Ammon's horn (tissue), 1 donor: ENCODE results near the gene ZNF106.

Source experiments
- DNase-seq: peaks from one replicate; pipeline ENCODE4 v3.0.0-alpha.2; 2016; ENCODE audit warnings: low spot score

Gene ZNF106

GRCh38 chr15:42405863-42406482 lies 85.0 kb downstream of the ZNF106 start:
- peak; percentile 56 for DNase-seq

DNA sequence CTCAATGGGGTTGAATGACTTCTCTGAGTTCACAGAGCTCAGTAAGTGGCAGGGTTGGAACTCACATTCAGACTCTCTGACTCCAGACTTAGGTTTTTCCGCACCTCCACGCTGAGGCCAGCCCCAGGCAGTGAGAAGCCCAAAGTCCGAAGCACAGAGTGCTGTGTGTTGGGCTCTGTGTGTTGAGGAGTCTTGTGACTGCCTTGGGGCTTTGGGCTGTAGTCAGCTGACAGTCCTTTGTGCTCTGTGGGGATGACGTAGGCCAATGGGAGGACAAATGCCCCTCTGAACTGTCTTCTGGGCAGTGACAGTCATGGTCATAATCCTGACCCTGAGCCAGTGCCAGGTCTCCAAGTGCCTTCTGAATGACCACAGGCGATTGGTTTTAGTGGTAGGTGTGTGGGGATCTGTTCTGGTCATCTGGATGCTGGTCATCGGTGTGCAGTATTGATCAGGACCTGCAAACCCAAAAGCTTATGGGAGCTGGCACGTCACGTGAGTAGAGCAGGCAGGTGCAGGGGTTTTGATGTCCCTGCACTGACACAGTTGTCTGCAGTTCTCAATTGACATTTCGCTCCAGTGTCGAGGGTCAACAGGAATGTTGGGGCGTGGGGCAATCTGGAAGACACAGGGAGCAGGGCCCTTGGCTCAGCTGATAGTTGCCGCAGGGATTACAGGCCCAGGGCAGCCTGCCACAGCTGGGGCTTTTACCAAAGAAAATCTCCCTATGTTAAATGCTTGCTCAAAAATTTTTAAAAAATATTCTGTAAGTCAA lies 86.3 kb downstream of the ZNF106 start:
- DNase-seq = peak; percentile 96

DNA sequence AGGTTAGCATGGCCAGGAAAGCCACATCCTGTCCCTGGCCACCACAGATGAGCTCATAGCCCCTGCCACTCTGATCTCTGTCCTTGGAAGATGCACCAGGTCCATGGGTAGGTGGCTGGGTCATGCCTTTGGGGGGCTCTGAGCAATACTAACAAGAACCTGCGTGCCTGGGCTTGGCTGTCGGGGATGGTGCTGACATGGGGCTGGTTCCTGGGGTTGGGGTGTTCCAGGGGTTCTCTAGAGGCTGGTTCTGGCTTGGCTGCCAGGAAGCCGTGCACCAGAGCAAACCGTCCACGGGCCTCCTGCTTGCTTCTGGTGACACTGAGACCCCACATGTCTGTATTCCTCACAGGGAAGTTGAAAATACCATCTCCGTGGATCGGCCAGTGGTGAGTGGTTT lies 87.6 kb downstream of the ZNF106 start:
- DNase-seq = no peak

GRCh38 chr15:42402455-42403205 lies 88.3 kb downstream of the ZNF106 start:
- DNase-seq = no peak

DNA sequence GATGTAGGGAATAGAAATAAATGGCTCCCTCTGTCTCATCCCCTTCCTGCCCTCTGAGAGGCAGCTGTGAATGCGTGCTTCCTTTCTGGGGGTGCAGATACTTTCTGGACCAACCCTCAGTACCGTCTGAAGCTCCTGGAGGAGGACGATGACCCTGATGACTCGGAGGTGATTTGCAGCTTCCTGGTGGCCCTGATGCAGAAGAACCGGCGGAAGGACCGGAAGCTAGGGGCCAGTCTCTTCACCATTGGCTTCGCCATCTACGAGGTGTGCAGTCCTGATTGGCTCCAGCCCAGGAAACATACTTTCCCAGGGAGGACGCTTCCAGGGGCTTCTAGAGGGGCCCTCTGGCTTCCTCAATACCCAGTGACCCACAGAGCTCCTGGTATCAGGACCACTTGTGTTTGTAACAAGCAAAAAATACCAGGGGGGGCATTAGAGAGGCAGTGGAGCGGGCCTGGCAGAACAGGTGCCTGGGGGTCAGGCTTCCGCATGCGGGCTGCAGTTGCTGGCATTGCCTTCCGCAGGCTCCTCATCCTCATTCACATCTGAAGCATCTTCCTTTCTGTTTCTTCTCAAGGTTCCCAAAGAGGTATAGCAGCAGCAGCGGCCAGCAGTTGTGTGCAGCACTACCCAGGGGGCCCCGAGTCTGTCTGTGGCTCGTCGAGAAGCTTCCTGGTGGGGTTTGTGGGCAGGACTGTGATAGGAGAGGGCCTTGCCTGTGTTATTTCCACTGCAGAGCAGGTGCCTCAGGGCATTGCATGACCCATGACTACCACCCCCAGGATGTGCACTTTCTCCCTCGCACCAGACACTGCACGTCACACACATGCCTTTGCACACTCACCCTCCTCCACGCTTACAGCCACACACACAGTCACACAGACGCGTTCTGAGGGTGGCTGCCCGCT lies 89.1 kb downstream of the ZNF106 start:
- DNase-seq = no peak

- DNase-seq = no peak
These were observed 95.1 kb downstream of the ZNF106 start for GRCh38 chr15:42395838-42396237.

- DNase-seq = no peak
These were observed 96.8 kb downstream of the ZNF106 start for GRCh38 chr15:42394106-42394505.

GRCh38 chr15:42392309-42393024 lies 98.5 kb downstream of the ZNF106 start:
- DNase-seq = no peak

- no peak for DNase-seq
These were observed 103.3 kb downstream of the ZNF106 start for GRCh38 chr15:42387603-42388002.

- DNase-seq = no peak
These were observed 104.8 kb downstream of the ZNF106 start for GRCh38 chr15:42385980-42386700.

DNA sequence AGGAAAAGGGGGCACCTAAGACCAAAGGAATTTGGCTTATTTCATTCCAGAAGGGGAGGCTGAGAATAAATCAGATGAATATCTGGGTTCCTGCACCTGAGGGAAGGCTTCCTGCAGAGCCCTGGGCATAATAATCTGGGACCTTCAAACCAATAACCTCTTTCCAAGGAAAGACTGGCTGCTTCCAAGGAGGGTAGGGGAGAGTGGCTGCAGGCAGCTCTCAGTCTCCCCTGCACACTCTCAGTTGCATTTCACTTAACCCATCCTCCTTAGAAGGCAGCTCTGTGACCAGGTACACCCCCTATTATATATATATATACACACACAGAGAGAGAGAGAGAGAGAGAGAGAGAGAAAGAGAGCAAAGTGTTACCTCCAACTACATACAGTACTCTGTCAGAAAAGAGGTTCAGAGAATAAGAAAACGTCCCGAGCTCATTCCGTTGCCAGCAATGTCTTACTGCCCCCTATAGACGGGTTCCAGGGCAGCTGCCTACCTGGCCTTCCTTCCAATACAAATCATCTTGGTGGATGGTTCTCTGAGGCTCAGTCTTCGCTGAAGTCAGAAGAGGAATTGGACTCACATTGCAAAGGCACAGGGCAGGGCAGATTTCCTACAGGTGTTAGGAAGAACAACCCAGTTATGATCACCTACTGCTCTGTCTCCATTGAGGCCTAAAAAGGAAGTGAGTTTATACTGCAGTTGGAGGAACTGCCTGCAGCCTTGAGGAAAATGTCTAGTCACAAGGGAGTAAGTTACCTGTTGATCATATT lies 105.5 kb downstream of the ZNF106 start:
- DNase-seq = peak; percentile 34

- DNase-seq = no peak
These were observed 106.3 kb downstream of the ZNF106 start for GRCh38 chr15:42384597-42384996.

- DNase-seq = no peak
These were observed 112.9 kb downstream of the ZNF106 start for GRCh38 chr15:42378011-42378410.

DNA sequence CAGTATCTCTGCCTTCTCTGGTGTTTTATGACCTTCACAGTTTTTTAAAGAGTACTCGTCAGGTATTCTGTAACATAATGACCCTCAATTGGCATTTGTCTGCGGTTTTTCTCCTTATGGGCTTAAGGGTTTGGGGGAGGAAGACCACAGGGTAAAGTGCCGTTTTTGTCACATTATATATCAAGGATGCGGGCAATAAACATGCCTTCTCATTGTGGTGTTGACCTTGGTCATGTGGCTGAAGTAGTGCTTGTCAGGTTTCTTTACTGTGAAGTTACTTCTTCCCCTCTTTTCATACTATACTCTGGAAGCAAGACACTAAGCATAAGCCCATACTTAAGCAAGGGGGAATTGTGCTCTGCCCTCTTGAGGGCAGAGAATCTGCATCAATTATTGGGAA lies 115.0 kb downstream of the ZNF106 start:
- DNase-seq = no peak

- no peak for DNase-seq
These were observed 115.7 kb downstream of the ZNF106 start for GRCh38 chr15:42375252-42375651.

GRCh38 chr15:42374810-42375209 lies 116.1 kb downstream of the ZNF106 start:
- DNase-seq = no peak

DNA sequence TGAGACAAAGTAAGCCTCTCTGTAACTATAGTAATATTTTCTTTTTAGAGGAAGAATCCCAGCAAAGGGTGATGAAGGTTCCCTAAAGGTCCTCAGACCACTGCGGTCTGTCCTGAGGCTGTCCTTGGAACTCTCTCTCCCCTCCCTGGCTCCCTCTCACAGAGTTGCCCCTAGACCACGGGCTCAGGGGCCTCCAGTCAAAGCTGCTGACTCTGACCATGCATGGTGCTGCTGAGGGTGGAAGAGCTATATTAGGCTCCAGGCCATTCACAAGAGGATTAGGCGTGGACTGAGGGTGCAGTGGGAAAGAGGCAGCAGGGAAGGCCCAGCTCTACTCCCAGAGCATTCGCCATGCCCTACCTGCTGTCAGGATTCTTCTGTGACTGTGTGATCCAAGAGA lies 117.0 kb downstream of the ZNF106 start:
- no peak for DNase-seq

DNA sequence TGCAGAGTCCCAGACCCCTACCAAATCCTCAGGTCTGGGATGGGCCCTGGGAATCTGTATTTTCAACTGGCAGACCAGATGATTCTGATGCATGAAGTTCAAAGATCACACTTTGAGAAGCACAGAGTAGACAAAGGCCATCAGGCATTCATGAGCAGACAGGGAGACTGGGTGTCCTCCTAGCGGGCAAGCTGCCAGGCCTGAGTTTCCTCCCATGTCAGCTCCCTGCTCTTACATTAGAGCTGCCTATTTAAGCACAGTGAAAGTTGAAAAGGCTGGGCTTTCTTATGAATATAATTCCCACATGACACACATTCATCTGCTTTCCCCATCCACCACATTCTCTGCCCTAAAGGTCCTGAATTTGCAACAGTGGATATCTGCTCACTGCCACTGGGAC lies 117.7 kb downstream of the ZNF106 start:
- no peak for DNase-seq

DNA sequence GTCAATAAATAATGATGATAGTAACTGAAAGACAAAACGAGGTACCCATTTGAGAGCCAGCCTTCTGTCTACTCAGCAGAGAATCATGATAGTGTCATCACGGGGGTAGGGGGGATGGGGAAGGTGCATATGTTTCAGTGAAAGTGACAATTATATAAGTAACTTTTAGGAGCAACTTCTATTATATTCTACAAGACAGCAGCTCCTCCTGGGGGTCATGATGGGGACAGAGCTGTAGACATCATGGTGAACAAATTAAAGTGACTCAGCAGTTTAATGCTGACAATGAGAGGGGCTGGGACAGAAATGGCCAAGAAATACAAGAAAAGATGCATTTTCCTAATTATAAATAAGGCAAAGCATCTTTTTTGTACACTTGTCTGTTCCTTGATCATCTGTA lies 119.8 kb downstream of the ZNF106 start:
- DNase-seq = no peak

DNA sequence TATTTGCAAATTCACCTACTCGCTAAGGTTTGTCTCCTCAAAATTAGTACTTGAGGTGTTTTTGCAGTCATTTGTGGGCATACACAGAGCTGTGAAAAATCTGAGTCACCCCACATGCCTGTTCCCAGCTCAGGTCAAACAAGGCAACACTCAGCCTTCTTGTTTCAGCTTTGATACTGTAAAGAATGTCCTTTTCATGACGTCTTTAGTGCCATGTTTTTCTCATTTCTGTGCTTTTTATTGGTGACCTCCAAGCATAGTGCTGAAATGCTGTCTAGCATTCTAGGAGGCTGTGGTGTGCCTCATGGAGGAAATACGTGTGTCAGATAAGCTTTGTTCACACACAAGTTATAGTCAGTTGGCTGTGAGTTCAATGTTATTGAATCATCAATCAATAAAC lies 122.8 kb downstream of the ZNF106 start:
- DNase-seq = no peak
